ENCODE measurements around the gene PITPNB. TPM values are rescaled to one million over a fixed set of nuclear protein-coding genes. Genes with fewer than 3 reads are reported as not detected.

Gene PITPNB
- polyA plus RNA-seq, 12 donors = 34.8 to 64.2 (median 48.2) TPM; not detected in 1

DNA sequence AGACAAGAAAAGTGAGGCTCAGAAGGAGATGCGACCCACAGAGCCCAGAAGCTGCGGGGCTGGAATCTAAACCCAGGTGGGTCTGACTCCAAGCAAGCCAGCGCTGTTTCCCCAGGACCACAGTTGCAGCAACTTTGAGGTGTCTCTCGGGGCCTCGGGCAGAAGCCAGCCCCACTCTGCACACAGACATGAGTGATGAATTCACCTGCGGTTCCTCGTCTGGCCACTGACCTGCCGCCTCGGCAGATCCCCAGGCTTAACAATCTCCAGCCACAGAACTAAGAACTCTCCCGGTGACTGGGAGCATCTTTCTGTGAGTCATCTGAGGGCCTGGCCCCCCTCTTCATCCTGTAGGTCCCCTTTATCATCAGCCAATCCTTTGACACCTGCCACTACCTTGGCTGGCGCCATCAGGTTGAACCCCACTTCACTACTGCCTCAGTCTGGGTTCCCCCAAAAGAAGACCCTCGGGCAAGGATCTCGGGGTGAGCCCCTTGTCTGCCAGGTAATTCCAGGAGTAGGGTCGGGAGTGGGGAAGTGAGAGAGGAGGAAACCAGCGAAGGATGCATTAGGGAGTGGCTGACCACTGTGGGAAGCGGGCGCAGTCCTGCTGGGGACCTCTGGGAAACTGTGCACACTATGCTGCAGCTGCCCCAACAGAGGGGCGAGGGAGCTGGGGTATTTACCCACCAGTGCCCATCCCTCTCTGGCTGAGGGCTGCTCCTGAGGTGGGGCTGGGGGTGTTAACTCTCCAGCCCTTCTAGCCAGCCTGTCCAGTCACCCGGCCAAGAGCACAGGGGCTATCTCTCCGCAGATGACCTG, 84.5 kb downstream of the PITPNB start:
- DNase-seq = no peak

- no peak for DNase-seq
These were observed 85.3 kb downstream of the PITPNB start for GRCh38 chr22:27833803-27834202.

DNA sequence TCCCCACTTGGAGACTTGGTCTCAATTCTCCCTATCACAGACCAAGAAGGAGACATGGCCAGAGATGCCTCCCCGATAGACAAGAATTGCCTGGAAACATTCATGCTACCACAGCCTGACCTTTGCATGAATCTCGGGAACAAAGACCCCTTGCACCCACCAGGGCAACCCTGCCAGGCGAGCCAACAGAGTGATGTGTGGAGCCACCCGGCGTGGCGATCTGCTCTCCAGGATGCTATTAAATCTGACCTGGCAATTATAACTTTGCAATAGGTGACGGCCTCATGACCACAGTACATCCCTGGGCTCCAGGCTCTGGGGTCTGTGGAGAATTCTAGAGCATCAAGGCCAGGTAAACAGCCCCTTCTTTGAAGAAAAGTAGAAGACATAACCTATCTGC, 86.5 kb downstream of the PITPNB start:
- DNase-seq = no peak

DNA sequence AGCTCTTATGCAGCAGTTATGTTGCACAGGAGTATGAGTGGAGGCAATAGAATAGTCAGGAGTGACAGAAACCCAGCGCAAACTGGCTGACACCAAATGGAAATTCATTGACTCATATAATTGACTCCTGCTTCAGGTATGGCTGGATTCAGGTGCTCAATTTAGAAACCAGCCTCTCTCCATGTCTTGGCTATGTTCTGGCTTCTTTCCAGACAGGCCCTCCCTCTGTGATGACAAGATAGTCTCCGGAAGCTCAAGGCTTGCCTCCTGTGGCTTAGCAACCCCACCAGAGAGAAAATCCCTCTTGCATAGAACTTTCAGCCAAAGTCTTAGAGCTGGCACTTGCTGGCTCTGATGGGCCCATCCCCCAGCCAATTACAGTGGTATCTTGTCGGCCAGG, 89.4 kb downstream of the PITPNB start:
- no peak for DNase-seq

DNA sequence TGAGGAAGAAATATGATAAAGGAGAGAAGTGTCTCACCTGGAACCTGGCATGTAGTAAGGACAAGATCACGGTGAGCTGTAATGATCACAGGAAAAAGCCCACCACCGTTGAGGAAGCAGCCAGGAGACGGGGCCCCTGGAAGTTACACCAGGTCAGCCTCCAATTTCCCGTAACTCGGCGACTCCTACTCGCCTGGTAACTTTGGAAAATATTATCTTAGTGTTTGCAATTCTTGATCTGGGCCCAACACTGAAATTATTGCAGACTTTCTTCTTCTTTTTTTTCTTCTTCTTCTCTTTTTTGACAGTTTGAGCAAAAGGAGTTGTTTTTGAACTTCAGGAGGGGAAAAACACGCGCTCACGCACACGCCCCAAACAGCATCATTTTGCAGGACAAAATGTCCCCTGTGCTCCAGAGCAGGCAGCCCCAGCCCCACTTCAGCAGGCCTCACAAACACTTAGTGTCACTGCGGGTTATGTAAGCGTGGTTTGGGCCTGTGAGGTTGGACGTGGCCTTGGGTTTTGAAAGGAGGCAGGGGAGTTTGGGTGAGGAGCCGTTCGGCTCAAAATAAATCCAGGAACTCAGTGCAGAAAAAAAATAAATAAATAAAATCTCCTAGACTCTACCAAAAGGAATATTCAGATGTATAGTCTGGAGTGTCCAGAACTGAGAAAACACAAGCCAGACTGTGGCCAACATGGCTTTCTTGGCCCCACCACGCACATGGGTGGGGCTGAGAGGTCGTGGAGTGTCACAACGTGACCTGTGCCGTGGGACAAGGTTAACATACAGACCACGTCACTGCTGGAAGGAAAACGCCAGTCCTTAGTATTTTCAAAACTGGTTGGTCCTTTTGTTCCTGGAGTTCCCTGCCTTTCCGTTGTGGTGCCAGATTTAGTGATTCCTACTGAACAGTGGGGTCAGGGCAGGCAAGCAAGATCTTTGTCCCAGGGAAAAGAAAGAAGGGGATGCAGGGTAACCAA, 91.2 kb downstream of the PITPNB start:
- DNase-seq = no peak

DNA sequence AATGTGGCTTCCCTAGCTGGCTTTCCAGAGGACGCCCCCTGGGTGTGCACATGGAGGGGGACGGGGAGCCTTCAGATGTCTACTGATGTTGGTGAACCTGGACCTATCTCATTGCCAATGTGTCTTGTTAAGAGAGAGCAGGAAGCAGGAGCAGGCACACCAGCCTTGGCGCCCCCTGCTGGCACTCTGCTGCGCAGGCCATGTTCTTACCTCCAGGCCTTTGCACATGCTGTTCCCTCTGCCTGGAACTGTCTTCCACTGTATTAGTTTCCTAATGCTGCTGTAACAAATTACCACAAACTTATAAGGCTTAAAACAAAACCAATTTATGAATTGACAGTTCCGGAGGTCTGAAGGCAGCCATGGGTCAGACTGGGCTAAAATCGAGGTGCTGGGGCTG, 93.9 kb downstream of the PITPNB start:
- DNase-seq = no peak

- no peak for DNase-seq
These were observed 95.8 kb downstream of the PITPNB start for GRCh38 chr22:27823221-27823620.

- no peak for DNase-seq
These were observed 97.9 kb downstream of the PITPNB start for GRCh38 chr22:27820896-27821866.

GRCh38 chr22:27816552-27816951, 102.5 kb downstream of the PITPNB start:
- DNase-seq = no peak

- DNase-seq = no peak
These were observed 103.1 kb downstream of the PITPNB start for GRCh38 chr22:27815826-27816530.

DNA sequence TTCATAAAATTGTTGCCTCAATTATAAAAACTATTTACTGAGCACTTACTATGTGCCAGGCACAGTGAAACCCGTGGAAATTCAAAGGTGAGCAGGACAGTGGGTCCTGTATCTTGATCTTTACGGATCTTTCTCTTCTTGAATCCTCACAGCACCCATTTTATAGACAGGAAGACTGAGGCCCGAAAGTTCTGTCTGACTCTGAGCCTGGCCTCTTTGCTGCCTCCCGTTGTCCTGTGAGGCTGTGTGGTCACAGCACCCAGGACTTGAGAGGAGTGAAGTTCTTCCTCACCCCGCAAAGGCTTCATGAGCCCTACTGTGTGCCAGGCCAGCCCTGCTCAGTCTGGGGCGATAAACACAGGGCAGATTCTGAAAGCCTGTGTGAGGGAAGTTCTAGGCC, 104.1 kb downstream of the PITPNB start:
- no peak for DNase-seq

GRCh38 chr22:27811778-27812177, 107.3 kb downstream of the PITPNB start:
- no peak for DNase-seq

GRCh38 chr22:27810609-27811151, 108.4 kb downstream of the PITPNB start:
- peak; percentile 84 for DNase-seq

GRCh38 chr22:27809700-27810608, 109.1 kb downstream of the PITPNB start:
- DNase-seq = no peak

GRCh38 chr22:27809226-27809603, 109.8 kb downstream of the PITPNB start:
- no peak for DNase-seq

GRCh38 chr22:27808451-27809225, 110.4 kb downstream of the PITPNB start:
- no peak for DNase-seq

DNA sequence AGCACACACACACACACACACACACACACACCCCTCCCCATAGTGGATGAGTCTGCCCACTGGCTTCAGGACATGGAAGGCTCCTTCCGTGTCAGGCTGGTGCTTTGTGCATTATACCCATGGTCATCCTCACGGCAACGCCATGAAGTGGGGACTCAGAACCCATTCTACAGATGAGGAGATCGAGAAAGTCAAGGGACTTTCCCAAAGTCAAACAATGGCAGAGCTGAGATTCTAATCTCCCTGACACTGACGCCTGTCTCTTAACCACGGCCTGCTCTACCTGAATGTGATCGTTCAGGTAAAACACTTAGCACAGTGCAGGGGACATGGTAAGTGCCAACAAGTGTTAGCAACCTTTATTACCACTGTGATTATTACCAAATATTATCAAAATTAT, 113.2 kb downstream of the PITPNB start:
- no peak for DNase-seq

- DNase-seq = peak; percentile 75
These were observed 114.4 kb downstream of the PITPNB start for GRCh38 chr22:27804470-27805297.

Measured in muscle of arm (tissue), 12 donors.